Measurements from ENCODE around the gene RHPN2.

DNA sequence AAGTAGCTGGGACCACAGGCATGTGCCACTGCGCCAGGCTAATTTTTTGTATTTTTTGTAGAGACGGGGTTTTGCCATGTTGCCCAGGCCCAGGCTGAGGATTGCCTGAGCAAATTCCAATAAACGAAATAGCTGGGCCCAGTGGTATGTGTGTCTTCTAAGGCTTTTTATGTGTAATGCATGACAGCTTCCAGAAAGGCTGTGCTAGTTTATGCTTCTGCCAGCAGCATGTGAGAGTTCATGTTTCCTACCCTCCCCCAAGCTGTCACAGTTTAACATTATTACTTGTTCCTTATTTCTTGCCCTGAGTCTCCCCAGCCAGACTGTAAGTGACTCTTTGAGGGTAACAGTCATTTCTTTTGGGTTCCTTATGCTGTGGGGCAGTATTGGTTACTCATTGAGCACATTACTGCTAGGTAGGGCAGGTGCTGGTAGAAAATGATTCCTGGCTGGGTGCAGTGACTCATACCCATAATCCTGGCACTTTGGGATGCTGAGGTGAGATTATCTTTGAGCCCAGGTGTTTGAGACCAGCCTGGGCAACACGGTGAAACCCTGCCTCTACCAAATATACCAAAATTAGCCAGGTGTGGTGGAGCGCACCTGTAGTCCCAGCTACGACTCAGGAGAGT is 29.9 kb upstream of the RHPN2 start:
- TF ChIP-seq, protein P1, sequence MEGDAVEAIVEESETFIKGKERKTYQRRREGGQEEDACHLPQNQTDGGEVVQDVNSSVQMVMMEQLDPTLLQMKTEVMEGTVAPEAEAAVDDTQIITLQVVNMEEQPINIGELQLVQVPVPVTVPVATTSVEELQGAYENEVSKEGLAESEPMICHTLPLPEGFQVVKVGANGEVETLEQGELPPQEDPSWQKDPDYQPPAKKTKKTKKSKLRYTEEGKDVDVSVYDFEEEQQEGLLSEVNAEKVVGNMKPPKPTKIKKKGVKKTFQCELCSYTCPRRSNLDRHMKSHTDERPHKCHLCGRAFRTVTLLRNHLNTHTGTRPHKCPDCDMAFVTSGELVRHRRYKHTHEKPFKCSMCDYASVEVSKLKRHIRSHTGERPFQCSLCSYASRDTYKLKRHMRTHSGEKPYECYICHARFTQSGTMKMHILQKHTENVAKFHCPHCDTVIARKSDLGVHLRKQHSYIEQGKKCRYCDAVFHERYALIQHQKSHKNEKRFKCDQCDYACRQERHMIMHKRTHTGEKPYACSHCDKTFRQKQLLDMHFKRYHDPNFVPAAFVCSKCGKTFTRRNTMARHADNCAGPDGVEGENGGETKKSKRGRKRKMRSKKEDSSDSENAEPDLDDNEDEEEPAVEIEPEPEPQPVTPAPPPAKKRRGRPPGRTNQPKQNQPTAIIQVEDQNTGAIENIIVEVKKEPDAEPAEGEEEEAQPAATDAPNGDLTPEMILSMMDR (IDR thresholded peaks at IDR 0.05; ENCODE audit: low read depth, low read length, poor library complexity, severe bottlenecking) = no peak
- no peak for TF ChIP-seq EZH2phosphoT487 (IDR thresholded peaks at IDR 0.05; ENCODE audit: borderline replicate concordance, low read length)
